Kidney (tissue), 14 donors: ENCODE measurements around the gene ERCC6. TPM values are rescaled to one million over a fixed set of nuclear protein-coding genes. Genes with fewer than 3 reads are reported as not detected.

Source experiments
- DNase-seq, 5 donors: peaks; one replicate each; pipeline ENCODE4 v3.0.0-alpha.2; 2013 to 2020
- FAIRE-seq: peaks from 2 replicates; lab custom pipeline; 2012; peaks lifted over from hg19 to GRCh38; lab: Jason Lieb, UNC
- H3K27ac ChIP-seq, 2 donors: one replicate each; pipeline ENCODE4 v1.7.0; 2013; ENCODE audit warnings: low read depth in 2 of 2, low read length in 2 of 2, inconsistent platforms in 1 of 2
- H3K27me3 ChIP-seq: one replicate; pipeline ENCODE4 v1.7.1; 2013; ENCODE audit warnings: low read length, inconsistent platforms; ENCODE audit not compliant: control insufficient read depth, insufficient read depth
- H3K36me3 ChIP-seq, 3 donors: one replicate each; pipeline versions ENCODE4 v1.7.0 to v1.7.1; 2013; ENCODE audit warnings: low read length in 3 of 3, control low read depth in 1 of 3, inconsistent platforms in 1 of 3; ENCODE audit not compliant: insufficient read depth in 3 of 3, control insufficient read depth in 2 of 3
- H3K4me1 ChIP-seq, 3 donors: one replicate each; pipeline versions ENCODE4 v1.7.0 to v1.7.1; 2013; ENCODE audit warnings: low read length in 3 of 3, inconsistent platforms in 1 of 3, low read depth in 1 of 3; ENCODE audit not compliant: control insufficient read depth in 2 of 3, insufficient read depth in 2 of 3
- H3K4me3 ChIP-seq, 3 donors: one replicate each; pipeline versions ENCODE4 v1.7.0 to v1.8.1; 2013; ENCODE audit warnings: low read length in 3 of 3, control low read depth in 1 of 3, inconsistent platforms in 1 of 3
- H3K9ac ChIP-seq, 3 donors: one replicate each; pipeline versions ENCODE4 v1.7.0 to v1.7.1; 2013; ENCODE audit warnings: low read length in 3 of 3, control low read depth in 1 of 3, inconsistent platforms in 1 of 3
- H3K9me3 ChIP-seq, 3 donors: one replicate each; pipeline versions ENCODE4 v1.7.0 to v1.7.1; 2013; ENCODE audit warnings: low read length in 3 of 3, control low read depth in 1 of 3, inconsistent platforms in 1 of 3; ENCODE audit not compliant: control insufficient read depth in 2 of 3, insufficient read depth in 1 of 3
- CTCF ChIP-seq: IDR thresholded peaks from 3 replicates; pipeline ENCODE4 v1.5.1; 2012; ENCODE audit warnings: mild to moderate bottlenecking, moderate library complexity, borderline replicate concordance; ENCODE audit not compliant: insufficient read depth; ENCODE audit errors: extremely low read depth
- intact Hi-C: fragments of 100-400 bp; cut with DNase I; formaldehyde crosslinking; loops from one replicate; pipeline ENCODE4 v1.11.1; 2022
- polyA plus RNA-seq: library from polyadenylated mRNA; stranded (reverse); fragments of 350-450 nt; fragmentation: Illumina TruSeq; extraction: RNeasy Lipid Tissue Mini Kit (QIAGEN cat#74804); gene quantifications from one replicate; pipeline ENCODE4 v1.2.3, GENCODE V29; 2014; ENCODE audit warnings: low read depth, low replicate concordance; ENCODE audit not compliant: insufficient read depth
- total RNA-seq: library from RNA; stranded (reverse); fragmentation: NEBNext Ultra II Directional; extraction: Animal tissue kit (Norgen Biotek cat#: 25700); gene quantifications from one replicate; pipeline ENCODE4 v1.2.1, GENCODE V29; 2021
- donor health status: control.
- donor health status: control.
- donor health status: control.
- donor health status: control.
- donor health status: control.
- donor health status: DM: yes; HTN: yes; CAD: no.
- donor health status: Normal renal cell carcinoma (clear cell type).

ERCC6 gene
- total and polyA plus RNA-seq, 2 donors from 2014 or later = 5.0 to 33.2 TPM

DNA sequence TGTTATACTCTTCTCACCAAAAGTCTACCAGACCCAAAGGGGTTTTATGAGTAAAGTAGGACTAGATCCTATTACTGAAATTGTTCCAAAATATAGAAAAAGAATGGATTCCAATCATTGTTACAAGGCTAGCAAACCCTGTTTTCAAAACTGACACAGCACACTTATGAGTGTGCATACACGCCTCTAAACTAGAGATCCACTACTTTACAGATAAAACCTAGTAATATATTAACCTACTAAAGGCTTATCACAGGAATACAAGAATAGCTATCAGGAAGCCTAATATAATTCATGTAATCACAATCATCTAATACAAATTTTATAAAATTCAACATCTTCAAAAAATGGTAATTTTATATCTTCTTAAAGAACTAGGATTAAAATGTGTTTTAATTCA, 52.2 kb downstream of the ERCC6 start:
- Histone ChIP-seq H3K27ac (no peak overlapping the region), H3K4me3 (no peak overlapping the region), H3K9ac (no peak overlapping the region), H3K27me3 (no peaks in the 10 kb centered on the region), H3K4me1 (peaks cover 0 to 11% (median 2%) of the 10 kb centered on the region in 3 donors), H3K9me3 (no peaks in the 10 kb centered on the region), H3K36me3 (peaks cover 0 to 10% (median 5%) of the 10 kb centered on the region in 3 donors)
- intact Hi-C loops = no loop called here
- no peak for DNase-seq
- TF ChIP-seq CTCF = no peak
- no peak for FAIRE-seq

DNA sequence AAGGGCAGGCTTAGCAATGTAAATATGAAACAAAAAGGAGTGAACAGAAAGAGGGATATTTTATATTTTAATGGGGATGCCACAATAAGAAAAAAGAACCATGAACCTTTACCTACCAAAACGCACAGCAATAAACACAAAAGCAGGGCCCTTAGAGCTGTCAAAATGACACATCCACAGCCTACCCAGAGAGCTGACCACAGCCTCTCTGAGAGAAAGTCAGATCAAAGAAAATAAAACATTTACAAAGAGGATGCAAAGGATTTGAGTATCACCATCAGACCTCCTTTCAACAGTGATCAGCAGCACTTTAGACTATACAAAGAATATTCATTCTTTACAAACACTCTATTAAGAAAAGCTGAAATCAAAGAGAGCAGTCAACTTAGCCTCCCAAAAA, 52.9 kb downstream of the ERCC6 start:
- no peaks in the 10 kb centered on the region for H3K9me3 ChIP-seq
- no peak for FAIRE-seq
- no peak for TF ChIP-seq CTCF
- no peak overlapping the region for H3K27ac ChIP-seq
- peaks cover 0 to 12% (median 6%) of the 10 kb centered on the region in 3 donors for H3K36me3 ChIP-seq
- no peaks in the 10 kb centered on the region for H3K27me3 ChIP-seq
- intact Hi-C loops = no loop called here
- H3K9ac ChIP-seq = no peak overlapping the region
- H3K4me3 ChIP-seq = no peak overlapping the region
- peaks cover 0 to 11% (median 2%) of the 10 kb centered on the region in 3 donors for H3K4me1 ChIP-seq
- DNase-seq = no peak

- Histone ChIP-seq H3K4me3 (no peak overlapping the region), H3K9ac (no peak overlapping the region), H3K4me1 (peaks cover 0 to 11% (median 2%) of the 10 kb centered on the region in 3 donors), H3K27ac (no peak overlapping the region), H3K27me3 (no peaks in the 10 kb centered on the region), H3K36me3 (peaks cover 0 to 17% (median 13%) of the 10 kb centered on the region in 3 donors), H3K9me3 (no peaks in the 10 kb centered on the region)
- intact Hi-C loops = no loop called here
- FAIRE-seq (no peak), DNase-seq (no peak)
- TF ChIP-seq CTCF = no peak
These were observed 54.3 kb downstream of the ERCC6 start for GRCh38 chr10:49484486-49485235.
